Activated CD4-positive, alpha-beta T cell treated with anti-CD3 and anti-CD28 coated beads, Interleukin-2, amount 50 U/mL, for 4 hours (primary cell): ENCODE measurements around the gene MACROD2.
"Not testable (repeated sequence)": the region's sequence is repeated elsewhere in the genome, so short reads cannot be mapped to it uniquely, and the experiment has no call there.

Experiments used
- DNase-seq, 2 experiments: peaks; one replicate each; pipeline ENCODE4 v3.0.0-alpha.2; 2020

Gene MACROD2

GRCh38 chr20:15336536-15336935 is 1341.2 kb downstream of the MACROD2 start:
- no peak for DNase-seq

GRCh38 chr20:15339264-15339663 is 1343.9 kb downstream of the MACROD2 start:
- no peak for DNase-seq

GRCh38 chr20:15342991-15343523 is 1347.7 kb downstream of the MACROD2 start:
- DNase-seq = no peak

GRCh38 chr20:15345287-15345686 is 1350.0 kb downstream of the MACROD2 start:
- no peak for DNase-seq

- no peak for DNase-seq
Observed at GRCh38 chr20:15346657-15347280, 1351.5 kb downstream of the MACROD2 start.

- no peak for DNase-seq
Observed at GRCh38 chr20:15359056-15359455, 1363.7 kb downstream of the MACROD2 start.

- no peak for DNase-seq
Observed at GRCh38 chr20:15362849-15363248, 1367.5 kb downstream of the MACROD2 start.

- no peak for DNase-seq
Observed at GRCh38 chr20:15364781-15365180, 1369.5 kb downstream of the MACROD2 start.

- DNase-seq = no peak
Observed at GRCh38 chr20:15370370-15370769, 1375.1 kb downstream of the MACROD2 start.

GRCh38 chr20:15374682-15375081 is 1379.4 kb downstream of the MACROD2 start:
- no peak for DNase-seq

- DNase-seq = no peak
Observed at GRCh38 chr20:15375836-15376235, 1380.5 kb downstream of the MACROD2 start.

- not testable (repeated sequence) for DNase-seq
Observed at GRCh38 chr20:15377603-15378002, 1382.3 kb downstream of the MACROD2 start.

- DNase-seq = no peak
Observed at GRCh38 chr20:15378151-15378550, 1382.8 kb downstream of the MACROD2 start.

GRCh38 chr20:15379681-15380296 is 1384.5 kb downstream of the MACROD2 start:
- no peak for DNase-seq

GRCh38 chr20:15380770-15381169 is 1385.5 kb downstream of the MACROD2 start:
- no peak for DNase-seq

- DNase-seq = no peak
Observed at GRCh38 chr20:15387228-15387627, 1391.9 kb downstream of the MACROD2 start.

GRCh38 chr20:15395457-15395856 is 1400.1 kb downstream of the MACROD2 start:
- DNase-seq = no peak

- DNase-seq = no peak
Observed at GRCh38 chr20:15396026-15396425, 1400.7 kb downstream of the MACROD2 start.

- no peak for DNase-seq
Observed at GRCh38 chr20:15396900-15397299, 1401.6 kb downstream of the MACROD2 start.

- DNase-seq = no peak
Observed at GRCh38 chr20:15399781-15400180, 1404.5 kb downstream of the MACROD2 start.

GRCh38 chr20:15406072-15406471 is 1410.8 kb downstream of the MACROD2 start:
- DNase-seq = no peak

GRCh38 chr20:15411781-15412180 is 1416.5 kb downstream of the MACROD2 start:
- DNase-seq = no peak

GRCh38 chr20:15415908-15416307 is 1420.6 kb downstream of the MACROD2 start:
- no peak for DNase-seq

GRCh38 chr20:15419856-15420255 is 1424.5 kb downstream of the MACROD2 start:
- no peak for DNase-seq

- no peak for DNase-seq
Observed at GRCh38 chr20:15422966-15423365, 1427.7 kb downstream of the MACROD2 start.
